Renal pelvis (tissue), 4 donors: ENCODE data around the gene BRD3OS. TPM values are rescaled to one million over a fixed set of nuclear protein-coding genes. Genes with fewer than 3 reads are reported as not detected.

Source experiments
- DNase-seq: peaks from one replicate; pipeline ENCODE4 v3.0.0-alpha.2; 2013
- polyA plus RNA-seq, 3 donors: library from polyadenylated mRNA; unstranded; fragments of 120-200 nt; gene quantifications; one replicate each; pipeline ENCODE4 v1.2.1, GENCODE V29; 2013; ENCODE audit not compliant: insufficient read length in 3 of 3

Gene BRD3OS
- polyA plus RNA-seq, 3 donors = 21.8 to 26.4 (median 25.8) TPM

GRCh38 chr9:134049772-134050588 lies 24.7 kb downstream of the BRD3OS start:
- no peak for DNase-seq

- no peak for DNase-seq
Measured at GRCh38 chr9:134050726-134051125, 25.4 kb downstream of the BRD3OS start.

- DNase-seq = no peak
Measured at GRCh38 chr9:134051319-134051718, 26.0 kb downstream of the BRD3OS start.

- DNase-seq = no peak
Measured at GRCh38 chr9:134052491-134052890, 27.2 kb downstream of the BRD3OS start.

GRCh38 chr9:134052941-134053340 lies 27.7 kb downstream of the BRD3OS start:
- DNase-seq = no peak

- no peak for DNase-seq
Measured at GRCh38 chr9:134053401-134053871, 28.2 kb downstream of the BRD3OS start.

- no peak for DNase-seq
Measured at GRCh38 chr9:134053941-134054761, 28.9 kb downstream of the BRD3OS start.

GRCh38 chr9:134054891-134055811 lies 29.9 kb downstream of the BRD3OS start:
- DNase-seq = no peak

- DNase-seq = no peak
Measured at GRCh38 chr9:134055981-134056461, 30.7 kb downstream of the BRD3OS start.

- no peak for DNase-seq
Measured at GRCh38 chr9:134056483-134057306, 31.4 kb downstream of the BRD3OS start.

- DNase-seq = no peak
Measured at GRCh38 chr9:134057307-134057657, 32.0 kb downstream of the BRD3OS start.

- no peak for DNase-seq
Measured at GRCh38 chr9:134057751-134058701, 32.7 kb downstream of the BRD3OS start.

GRCh38 chr9:134058716-134059115 lies 33.4 kb downstream of the BRD3OS start:
- DNase-seq = no peak

- no peak for DNase-seq
Measured at GRCh38 chr9:134059188-134059641, 33.9 kb downstream of the BRD3OS start.

- DNase-seq = no peak
Measured at GRCh38 chr9:134059661-134060395, 34.5 kb downstream of the BRD3OS start.

- DNase-seq = no peak
Measured at GRCh38 chr9:134060546-134060945, 35.3 kb downstream of the BRD3OS start.

GRCh38 chr9:134061019-134061687 lies 35.9 kb downstream of the BRD3OS start:
- DNase-seq = no peak
